A549 (cell line): Measurements from ENCODE around the gene ZSCAN5A.

Source experiments
- CTCF ChIP-seq: fragments of >200 bp; sonication (Bioruptor Twin); formaldehyde crosslinking; IDR thresholded peaks from 3 replicates; pipeline ENCODE4 v1.5.1; 2016
- EP300 ChIP-seq, 2 experiments: fragments of >200 bp; sonication (Bioruptor Twin); formaldehyde crosslinking; IDR thresholded peaks; 2 replicates in 1 of 2; 3 replicates in 1 of 2; pipeline ENCODE4 v1.6.1; 2016 to 2017
- MAX ChIP-seq: IDR thresholded peaks from 2 replicates; pipeline ENCODE4 v1.6.1; 2012
- MYC ChIP-seq: IDR thresholded peaks from 2 replicates; pipeline ENCODE4 v1.6.1; 2012; ENCODE audit warnings: mild to moderate bottlenecking, inconsistent platforms, low read length, improper control_type of control experiment, borderline replicate concordance
- PHF8 ChIP-seq: fragments of 200-600 bp; sonication (generic); IDR thresholded peaks from 2 replicates; pipeline ENCODE4 v1.6.1; 2016; ENCODE audit warnings: low read depth, mild to moderate bottlenecking, antibody characterized with exemption, moderate library complexity, borderline replicate concordance
- POLR2A ChIP-seq: IDR thresholded peaks from 2 replicates; pipeline ENCODE4 v1.6.1; 2012; ENCODE audit warnings: mild to moderate bottlenecking, low read length
- SMC3 ChIP-seq: fragments of >200 bp; sonication (Bioruptor Twin); formaldehyde crosslinking; IDR thresholded peaks from 3 replicates; pipeline ENCODE4 v1.6.1; 2018; ENCODE audit warnings: inconsistent platforms
- SREBF2 ChIP-seq: fragments of 450-650 bp; IDR thresholded peaks from 2 replicates; pipeline ENCODE4 v1.6.1; 2014; ENCODE audit warnings: mild to moderate bottlenecking, moderate library complexity

GRCh38 chr19:56332695-56333094 is 18.1 kb upstream of the ZSCAN5A start:
- TF ChIP-seq EP300 (IDR thresholded peaks at IDR 0.05) (no peak), POLR2A (no peak), SMC3 (no peak), SREBF2 (no peak), CTCF (no peak), MYC (no peak), PHF8 (no peak), MAX (no peak)
